WI38 (cell line): ENCODE measurements around the gene SLC6A13.

Source experiments
- H3K4me3 ChIP-seq: 2 replicates; pipeline ENCODE4 v1.5.1; 2011; ENCODE audit warnings: low read depth, mild to moderate bottlenecking, control low read depth, low read length
- CTCF ChIP-seq: IDR thresholded peaks from 2 replicates; pipeline ENCODE4 v1.5.1; 2012; ENCODE audit warnings: low read depth, mild to moderate bottlenecking, control low read depth, low read length

Gene SLC6A13

GRCh38 chr12:195951-196350 is 66.7 kb downstream of the SLC6A13 start:
- no peak overlapping the region for H3K4me3 ChIP-seq
- TF ChIP-seq CTCF, result no peak

GRCh38 chr12:195156-195555 is 67.5 kb downstream of the SLC6A13 start:
- TF ChIP-seq CTCF, result no peak
- H3K4me3 ChIP-seq, result no peak overlapping the region

- TF ChIP-seq CTCF, result no peak
- H3K4me3 ChIP-seq, result no peak overlapping the region
Observed at GRCh38 chr12:194276-194675, 68.4 kb downstream of the SLC6A13 start.

- TF ChIP-seq CTCF, result no peak
- no peak overlapping the region for H3K4me3 ChIP-seq
Observed at GRCh38 chr12:193261-193660, 69.4 kb downstream of the SLC6A13 start.

GRCh38 chr12:191541-191940 is 71.1 kb downstream of the SLC6A13 start:
- no peak overlapping the region for H3K4me3 ChIP-seq
- TF ChIP-seq CTCF, result no peak

- H3K4me3 ChIP-seq, result no peak overlapping the region
- no peak for TF ChIP-seq CTCF
Observed at GRCh38 chr12:190881-191280, 71.8 kb downstream of the SLC6A13 start.

- no peak for TF ChIP-seq CTCF
- no peak overlapping the region for H3K4me3 ChIP-seq
Observed at GRCh38 chr12:189622-189962, 73.0 kb downstream of the SLC6A13 start.
